GM19463 (cell line): ENCODE results near the gene AQP3.
"Not testable (repeated sequence)": the region's sequence is repeated elsewhere in the genome, so short reads cannot be mapped to it uniquely, and the experiment has no call there.

ENCODE experiments used
- ATAC-seq: cut with Tn5 transposase; IDR thresholded peaks from one replicate; pipeline ENCODE4 v1.9.1; 2021; ENCODE audit warnings: mild to moderate bottlenecking, moderate library complexity; ENCODE audit not compliant: unreplicated experiment

AQP3 gene

GRCh38 chr9:33443464-33444154 is 3.8 kb downstream of the AQP3 start:
- ATAC-seq: no peak

- no peak for ATAC-seq
Measured at GRCh38 chr9:33443047-33443446, 4.3 kb downstream of the AQP3 start.

GRCh38 chr9:33442125-33442524 is 5.3 kb downstream of the AQP3 start:
- no peak for ATAC-seq

GRCh38 chr9:33440609-33441008 is 6.8 kb downstream of the AQP3 start:
- no peak for ATAC-seq

- ATAC-seq: no peak
Measured at GRCh38 chr9:33440204-33440603, 7.2 kb downstream of the AQP3 start.

- no peak for ATAC-seq
Measured at GRCh38 chr9:33439731-33440130, 7.7 kb downstream of the AQP3 start.

GRCh38 chr9:33438926-33439680 is 8.3 kb downstream of the AQP3 start:
- ATAC-seq: no peak

GRCh38 chr9:33437898-33438297 is 9.5 kb downstream of the AQP3 start:
- no peak for ATAC-seq

- no peak for ATAC-seq
Measured at GRCh38 chr9:33437205-33437604, 10.2 kb downstream of the AQP3 start.

GRCh38 chr9:33436445-33436844 is 10.9 kb downstream of the AQP3 start:
- ATAC-seq: no peak

GRCh38 chr9:33435821-33436277 is 11.5 kb downstream of the AQP3 start:
- no peak for ATAC-seq

- ATAC-seq: no peak
Measured at GRCh38 chr9:33434317-33435105, 12.9 kb downstream of the AQP3 start.

- no peak for ATAC-seq
Measured at GRCh38 chr9:33433871-33434270, 13.5 kb downstream of the AQP3 start.

- ATAC-seq: no peak
Measured at GRCh38 chr9:33431420-33431819, 16.0 kb downstream of the AQP3 start.

- no peak for ATAC-seq
Measured at GRCh38 chr9:33430942-33431341, 16.5 kb downstream of the AQP3 start.

GRCh38 chr9:33429256-33429985 is 18.0 kb downstream of the AQP3 start:
- ATAC-seq: no peak

GRCh38 chr9:33426843-33427293 is 20.5 kb downstream of the AQP3 start:
- ATAC-seq: no peak

- no peak for ATAC-seq
Measured at GRCh38 chr9:33425128-33425533, 22.3 kb downstream of the AQP3 start.

GRCh38 chr9:33424492-33424891 is 22.9 kb downstream of the AQP3 start:
- ATAC-seq: not testable (repeated sequence)

- ATAC-seq: not testable (repeated sequence)
Measured at GRCh38 chr9:33424043-33424442, 23.4 kb downstream of the AQP3 start.
